HCT116 (cell line): ENCODE results near the gene GALNT14. TPM values are rescaled to one million over a fixed set of nuclear protein-coding genes. Genes with fewer than 3 reads are reported as not detected.

ENCODE experiments used
- ATAC-seq: fragments of 200-7000 bp; cut with Tn5 transposase; 2 replicates; pipeline ENCODE4 v1.9.1; 2020; ENCODE audit warnings: mild to moderate bottlenecking, moderate library complexity
- BruUV-seq: library from RNA; stranded (reverse); fragments of 400-500 nt; replicated peaks from 2 replicates; lab custom pipeline; 2021; lab: Mats Ljungman, UMichigan
- CTCF ChIA-PET: fragments of 300-600 bp; sonication (Branson Sonifier 250); formaldehyde crosslinking; loops from one replicate; lab custom pipeline; 2021; ENCODE audit warnings: antibody characterized with exemption; lab: Charles Lee
- POLR2A ChIA-PET: fragments of 300-600, 350-600 bp; sonication (Branson Sonifier 250); formaldehyde crosslinking; loops from one replicate; lab custom pipeline; 2021; ENCODE audit warnings: antibody characterized with exemption; lab: Charles Lee
- RAD21 ChIA-PET, 2 experiments: fragments of 300-600 bp; sonication (Branson Sonifier 250); formaldehyde crosslinking; loops; one replicate each; lab custom pipeline; 2023; ENCODE audit warnings: low total read pairs in 2 of 2; ENCODE audit not compliant: uncharacterized antibody in 2 of 2, unreplicated experiment in 2 of 2, low non-redundant PET in 1 of 2; lab: Charles Lee
- DNase-seq: peaks from one replicate; pipeline ENCODE4 v3.0.0-alpha.2; 2010; ENCODE audit warnings: low read depth, low spot score
- H2AFZ ChIP-seq: fragments of 200-600 bp; shearing (Covaris generic), sonication (generic); 2 replicates; pipeline ENCODE4 v1.6.1; 2017; ENCODE audit warnings: low read depth, mixed run types, mixed read lengths, antibody characterized with exemption, low read length; ENCODE audit not compliant: poor library complexity, severe bottlenecking
- H3K27ac ChIP-seq: 2 replicates; pipeline ENCODE4 v1.5.1; 2012; ENCODE audit warnings: low read depth, low read length
- H3K27me3 ChIP-seq: fragments of 200-600 bp; sonication (generic); 2 replicates; pipeline ENCODE4 v1.6.1; 2016; ENCODE audit warnings: mixed run types, low read length, mixed read lengths; ENCODE audit not compliant: insufficient read depth
- H3K36me3 ChIP-seq, 2 experiments: fragments of 200-500 bp in 1 of 2; fragments of 200-600 bp in 1 of 2; sonication (Bioruptor generic) in 1 of 2; sonication (generic) in 1 of 2; 2 replicates each; pipeline versions ENCODE4 v1.5.1 to v1.6.1; 2014 to 2016; ENCODE audit warnings: low read length in 2 of 2, inconsistent platforms in 1 of 2, mixed read lengths in 1 of 2, mixed run types in 1 of 2; ENCODE audit not compliant: insufficient read depth in 2 of 2, control insufficient read depth in 1 of 2
- H3K4me1 ChIP-seq, 2 experiments: fragments of 200-600 bp in 1 of 2; sonication (generic) in 1 of 2; 2 replicates each; pipeline versions ENCODE4 v1.5.1 to v1.6.1; 2012 to 2017; ENCODE audit warnings: low read length in 2 of 2, inconsistent platforms in 1 of 2, mild to moderate bottlenecking in 1 of 2, mixed read lengths in 1 of 2, mixed run types in 1 of 2, moderate library complexity in 1 of 2; ENCODE audit not compliant: insufficient read depth in 2 of 2, control insufficient read depth in 1 of 2
- H3K4me2 ChIP-seq: fragments of 200-600 bp; sonication (generic); 2 replicates; pipeline ENCODE4 v1.6.1; 2017; ENCODE audit warnings: mixed run types, low read length, mixed read lengths
- H3K4me3 ChIP-seq, 2 experiments: fragments of 200-600 bp in 1 of 2; sonication (generic) in 1 of 2; replicated peaks in 1 of 2; 2 replicates each; pipeline ENCODE4 v1.5.1; 2011 to 2016; ENCODE audit warnings: low read length in 2 of 2, control low read depth in 1 of 2, low read depth in 1 of 2, mild to moderate bottlenecking in 1 of 2, mixed read lengths in 1 of 2, mixed run types in 1 of 2
- H3K79me2 ChIP-seq: fragments of 200-600 bp; sonication (generic); 2 replicates; pipeline ENCODE4 v1.6.1; 2017; ENCODE audit warnings: mild to moderate bottlenecking, mixed run types, low read length, moderate library complexity, mixed read lengths; ENCODE audit not compliant: insufficient read depth
- H3K9ac ChIP-seq: fragments of 200-600 bp; sonication (generic); 2 replicates; pipeline ENCODE4 v1.6.1; 2016; ENCODE audit warnings: low read length, mixed read lengths
- H3K9me2 ChIP-seq: fragments of 200-600 bp; sonication (generic), shearing (Covaris generic); 2 replicates; pipeline ENCODE4 v1.6.1; 2017; ENCODE audit warnings: mixed run types, mild to moderate bottlenecking, moderate library complexity; ENCODE audit not compliant: insufficient read depth
- H3K9me3 ChIP-seq, 2 experiments: fragments of 200-500 bp in 1 of 2; fragments of 200-600 bp in 1 of 2; sonication (Bioruptor generic) in 1 of 2; sonication (generic) in 1 of 2; 2 replicates each; pipeline ENCODE4 v1.6.1; 2014 to 2017; ENCODE audit warnings: low read length in 2 of 2, mixed read lengths in 2 of 2, inconsistent platforms in 1 of 2, low read depth in 1 of 2, mild to moderate bottlenecking in 1 of 2, mixed run types in 1 of 2, moderate library complexity in 1 of 2; ENCODE audit not compliant: control insufficient read depth in 1 of 2, insufficient read depth in 1 of 2
- H4K20me1 ChIP-seq: fragments of 200-600 bp; sonication (generic), shearing (Covaris generic); 2 replicates; pipeline ENCODE4 v1.6.1; 2017; ENCODE audit warnings: mixed run types, mild to moderate bottlenecking, moderate library complexity; ENCODE audit not compliant: insufficient read depth
- CBX3 ChIP-seq: IDR thresholded peaks from 2 replicates; pipeline ENCODE4 v1.6.1; 2012; ENCODE audit warnings: low read depth
- POLR2A ChIP-seq: IDR thresholded peaks from 2 replicates; pipeline ENCODE4 v1.7.0; 2011; ENCODE audit warnings: borderline replicate concordance; ENCODE audit not compliant: insufficient read depth, insufficient read length; ENCODE audit errors: extremely low read depth
- POLR2AphosphoS5 ChIP-seq: IDR thresholded peaks from 2 replicates; pipeline ENCODE4 v1.6.1; 2011; ENCODE audit warnings: mild to moderate bottlenecking, low read depth, low read length, moderate library complexity
- TCF7L2 ChIP-seq: IDR thresholded peaks from 2 replicates; pipeline ENCODE4 v1.7.0; 2011; ENCODE audit warnings: borderline replicate concordance, inconsistent platforms; ENCODE audit not compliant: insufficient read depth, insufficient read length; ENCODE audit errors: extremely low read depth
- YY1 ChIP-seq: IDR thresholded peaks from 2 replicates; pipeline ENCODE4 v1.6.1; 2011; ENCODE audit warnings: low read length, low read depth, moderate library complexity, mild to moderate bottlenecking; ENCODE audit not compliant: insufficient replicate concordance; ENCODE audit errors: extremely low read depth
- ZNF274 ChIP-seq: fragments of 200-500 bp; sonication (Bioruptor generic); IDR thresholded peaks from 2 replicates; pipeline ENCODE4 v1.6.1; 2014; ENCODE audit warnings: mild to moderate bottlenecking, low read depth, low read length, inconsistent platforms
- intact Hi-C: fragments of 100-400 bp; cut with micrococcal nuclease; formaldehyde crosslinking; loops from 2 replicates; pipeline ENCODE4 v1.10.0; 2022
- total RNA-seq: library from RNA; stranded (reverse); gene quantifications from one replicate; pipeline ENCODE4 v1.2.1, GENCODE V29; 2021; ENCODE audit not compliant: unreplicated experiment
- TF ChIP-seq, protein P1 (sequence below): IDR thresholded peaks from 2 replicates; pipeline ENCODE4 v1.6.1; 2012; ENCODE audit warnings: low read depth
- TF ChIP-seq, protein P2 (sequence below): IDR thresholded peaks from 2 replicates; pipeline ENCODE4 v1.6.1; 2011; ENCODE audit warnings: mild to moderate bottlenecking, low read length, moderate library complexity; ENCODE audit not compliant: insufficient replicate concordance; ENCODE audit errors: extremely low read depth
- TF ChIP-seq, protein P3 (sequence below): IDR thresholded peaks from 2 replicates; pipeline ENCODE4 v1.6.1; 2012
- TF ChIP-seq, protein P4 (sequence below), 3 experiments: fragments of 200-600 bp in 1 of 3; sonication (generic) in 1 of 3; IDR thresholded peaks in 2 of 3; conservative IDR thresholded peaks in 1 of 3; 2 replicates each; pipeline ENCODE4 v1.5.1; 2012 to 2017; ENCODE audit warnings: low read depth in 2 of 3, low read length in 2 of 3, antibody characterized with exemption in 1 of 3, borderline replicate concordance in 1 of 3, control low read depth in 1 of 3, mild to moderate bottlenecking in 1 of 3, mixed read lengths in 1 of 3, mixed run types in 1 of 3, moderate library complexity in 1 of 3; ENCODE audit not compliant: insufficient read depth in 1 of 3
- TF ChIP-seq, protein P5 (sequence below): IDR thresholded peaks from 2 replicates; pipeline ENCODE4 v1.6.1; 2012

Gene GALNT14
- total RNA-seq, 1 experiment from 2014 or later, result 11.2 TPM

DNA sequence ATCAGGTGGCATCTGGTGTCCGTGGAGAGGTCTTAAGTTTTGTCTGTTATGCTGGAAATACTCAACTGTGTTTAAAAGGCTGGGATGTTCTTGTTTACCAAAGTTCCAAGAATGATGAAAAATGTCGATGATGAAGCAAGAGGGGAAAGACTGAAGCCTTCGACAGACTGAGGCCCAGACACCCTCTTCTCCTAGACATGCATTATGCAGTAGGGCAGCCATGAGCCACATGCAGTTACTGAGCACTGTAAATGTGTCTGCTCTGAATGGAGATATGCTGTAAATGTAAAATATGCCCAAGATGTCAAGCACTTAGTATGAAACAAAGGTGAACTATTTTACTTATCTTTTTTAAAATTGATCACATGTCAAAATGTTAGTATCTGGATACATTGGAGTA is 163.1 kb downstream of the GALNT14 start:
- no peak for ATAC-seq
- Histone ChIP-seq H3K9ac (no peak overlapping the region), H3K4me3 (no peak overlapping the region), H3K27me3 (no peaks in the 10 kb centered on the region), H2AFZ (no peak overlapping the region), H3K4me2 (no peak overlapping the region), H3K9me3 (no peaks in the 10 kb centered on the region), H4K20me1 (no peaks in the 10 kb centered on the region), H3K36me3 (no peaks in the 10 kb centered on the region), H3K4me1 (no peaks in the 10 kb centered on the region), H3K79me2 (no peaks in the 10 kb centered on the region), H3K9me2 (no peaks in the 10 kb centered on the region), H3K27ac (no peak overlapping the region)
- POLR2A ChIA-PET, result no interaction called here
- no peak for TF ChIP-seq YY1
- intact Hi-C loops, result no loop called here
- CTCF ChIA-PET, result no interaction called here
- RAD21 ChIA-PET, result no interaction called here
- no TSS peak for BruUV-seq
- no peak for DNase-seq

DNA sequence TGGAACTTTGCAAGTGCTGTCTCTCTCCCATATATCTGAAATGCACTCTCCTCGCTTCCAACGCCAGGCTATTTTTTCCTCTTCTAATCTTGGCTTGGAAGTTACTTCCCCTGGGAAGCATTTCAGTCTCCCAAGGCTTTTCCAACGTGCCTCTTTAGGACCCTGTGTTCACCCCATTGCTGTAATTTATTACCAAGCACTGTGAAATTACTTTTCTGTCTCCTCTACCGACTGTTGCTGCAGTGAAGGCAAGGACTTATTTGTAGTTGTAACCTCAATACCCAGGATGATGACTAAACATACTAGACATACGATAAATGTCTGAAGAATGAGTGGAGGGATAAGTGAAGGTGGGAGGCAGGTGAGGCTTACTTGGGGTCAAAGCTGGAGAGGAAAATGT is 163.7 kb downstream of the GALNT14 start:
- no peaks in the 10 kb centered on the region for H4K20me1 ChIP-seq
- no peak overlapping the region for H3K9ac ChIP-seq
- no peaks in the 10 kb centered on the region for H3K27me3 ChIP-seq
- no peak for ATAC-seq
- no peak overlapping the region for H3K27ac ChIP-seq
- H3K4me2 ChIP-seq, result no peak overlapping the region
- intact Hi-C loops, result no loop called here
- CTCF ChIA-PET, result no interaction called here
- H3K9me3 ChIP-seq, result no peaks in the 10 kb centered on the region
- no peak overlapping the region for H2AFZ ChIP-seq
- no peaks in the 10 kb centered on the region for H3K79me2 ChIP-seq
- H3K36me3 ChIP-seq, result no peaks in the 10 kb centered on the region
- no peaks in the 10 kb centered on the region for H3K9me2 ChIP-seq
- no TSS peak for BruUV-seq
- DNase-seq, result no peak
- RAD21 ChIA-PET, result no interaction called here
- peaks cover 0 to 1% of the 10 kb centered on the region in 2 experiments; a peak in 1 of 4 replicates for H3K4me1 ChIP-seq
- POLR2A ChIA-PET, result no interaction called here
- H3K4me3 ChIP-seq, result no peak overlapping the region
- no peak for TF ChIP-seq ZNF274
- no peak for TF ChIP-seq TCF7L2
- TF ChIP-seq, protein P1, sequence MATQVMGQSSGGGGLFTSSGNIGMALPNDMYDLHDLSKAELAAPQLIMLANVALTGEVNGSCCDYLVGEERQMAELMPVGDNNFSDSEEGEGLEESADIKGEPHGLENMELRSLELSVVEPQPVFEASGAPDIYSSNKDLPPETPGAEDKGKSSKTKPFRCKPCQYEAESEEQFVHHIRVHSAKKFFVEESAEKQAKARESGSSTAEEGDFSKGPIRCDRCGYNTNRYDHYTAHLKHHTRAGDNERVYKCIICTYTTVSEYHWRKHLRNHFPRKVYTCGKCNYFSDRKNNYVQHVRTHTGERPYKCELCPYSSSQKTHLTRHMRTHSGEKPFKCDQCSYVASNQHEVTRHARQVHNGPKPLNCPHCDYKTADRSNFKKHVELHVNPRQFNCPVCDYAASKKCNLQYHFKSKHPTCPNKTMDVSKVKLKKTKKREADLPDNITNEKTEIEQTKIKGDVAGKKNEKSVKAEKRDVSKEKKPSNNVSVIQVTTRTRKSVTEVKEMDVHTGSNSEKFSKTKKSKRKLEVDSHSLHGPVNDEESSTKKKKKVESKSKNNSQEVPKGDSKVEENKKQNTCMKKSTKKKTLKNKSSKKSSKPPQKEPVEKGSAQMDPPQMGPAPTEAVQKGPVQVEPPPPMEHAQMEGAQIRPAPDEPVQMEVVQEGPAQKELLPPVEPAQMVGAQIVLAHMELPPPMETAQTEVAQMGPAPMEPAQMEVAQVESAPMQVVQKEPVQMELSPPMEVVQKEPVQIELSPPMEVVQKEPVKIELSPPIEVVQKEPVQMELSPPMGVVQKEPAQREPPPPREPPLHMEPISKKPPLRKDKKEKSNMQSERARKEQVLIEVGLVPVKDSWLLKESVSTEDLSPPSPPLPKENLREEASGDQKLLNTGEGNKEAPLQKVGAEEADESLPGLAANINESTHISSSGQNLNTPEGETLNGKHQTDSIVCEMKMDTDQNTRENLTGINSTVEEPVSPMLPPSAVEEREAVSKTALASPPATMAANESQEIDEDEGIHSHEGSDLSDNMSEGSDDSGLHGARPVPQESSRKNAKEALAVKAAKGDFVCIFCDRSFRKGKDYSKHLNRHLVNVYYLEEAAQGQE, result no peak
- TF ChIP-seq, protein P2, sequence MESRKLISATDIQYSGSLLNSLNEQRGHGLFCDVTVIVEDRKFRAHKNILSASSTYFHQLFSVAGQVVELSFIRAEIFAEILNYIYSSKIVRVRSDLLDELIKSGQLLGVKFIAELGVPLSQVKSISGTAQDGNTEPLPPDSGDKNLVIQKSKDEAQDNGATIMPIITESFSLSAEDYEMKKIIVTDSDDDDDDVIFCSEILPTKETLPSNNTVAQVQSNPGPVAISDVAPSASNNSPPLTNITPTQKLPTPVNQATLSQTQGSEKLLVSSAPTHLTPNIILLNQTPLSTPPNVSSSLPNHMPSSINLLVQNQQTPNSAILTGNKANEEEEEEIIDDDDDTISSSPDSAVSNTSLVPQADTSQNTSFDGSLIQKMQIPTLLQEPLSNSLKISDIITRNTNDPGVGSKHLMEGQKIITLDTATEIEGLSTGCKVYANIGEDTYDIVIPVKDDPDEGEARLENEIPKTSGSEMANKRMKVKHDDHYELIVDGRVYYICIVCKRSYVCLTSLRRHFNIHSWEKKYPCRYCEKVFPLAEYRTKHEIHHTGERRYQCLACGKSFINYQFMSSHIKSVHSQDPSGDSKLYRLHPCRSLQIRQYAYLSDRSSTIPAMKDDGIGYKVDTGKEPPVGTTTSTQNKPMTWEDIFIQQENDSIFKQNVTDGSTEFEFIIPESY, result no peak
- TF ChIP-seq, protein P3, sequence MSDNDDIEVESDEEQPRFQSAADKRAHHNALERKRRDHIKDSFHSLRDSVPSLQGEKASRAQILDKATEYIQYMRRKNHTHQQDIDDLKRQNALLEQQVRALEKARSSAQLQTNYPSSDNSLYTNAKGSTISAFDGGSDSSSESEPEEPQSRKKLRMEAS, result no peak
- no peak for TF ChIP-seq CBX3
- TF ChIP-seq, protein P4, sequence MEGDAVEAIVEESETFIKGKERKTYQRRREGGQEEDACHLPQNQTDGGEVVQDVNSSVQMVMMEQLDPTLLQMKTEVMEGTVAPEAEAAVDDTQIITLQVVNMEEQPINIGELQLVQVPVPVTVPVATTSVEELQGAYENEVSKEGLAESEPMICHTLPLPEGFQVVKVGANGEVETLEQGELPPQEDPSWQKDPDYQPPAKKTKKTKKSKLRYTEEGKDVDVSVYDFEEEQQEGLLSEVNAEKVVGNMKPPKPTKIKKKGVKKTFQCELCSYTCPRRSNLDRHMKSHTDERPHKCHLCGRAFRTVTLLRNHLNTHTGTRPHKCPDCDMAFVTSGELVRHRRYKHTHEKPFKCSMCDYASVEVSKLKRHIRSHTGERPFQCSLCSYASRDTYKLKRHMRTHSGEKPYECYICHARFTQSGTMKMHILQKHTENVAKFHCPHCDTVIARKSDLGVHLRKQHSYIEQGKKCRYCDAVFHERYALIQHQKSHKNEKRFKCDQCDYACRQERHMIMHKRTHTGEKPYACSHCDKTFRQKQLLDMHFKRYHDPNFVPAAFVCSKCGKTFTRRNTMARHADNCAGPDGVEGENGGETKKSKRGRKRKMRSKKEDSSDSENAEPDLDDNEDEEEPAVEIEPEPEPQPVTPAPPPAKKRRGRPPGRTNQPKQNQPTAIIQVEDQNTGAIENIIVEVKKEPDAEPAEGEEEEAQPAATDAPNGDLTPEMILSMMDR (IDR thresholded peaks at IDR 0.05 in 2 of 3, conservative IDR thresholded peaks at IDR 0.05 in 1 of 3; ENCODE audit: borderline replicate concordance in 1 of 3, insufficient read depth in 1 of 3, low read depth in 2 of 3, low read length in 2 of 3), result no peak
- TF ChIP-seq POLR2A, result no peak
- TF ChIP-seq YY1, result no peak
- no peak for TF ChIP-seq POLR2AphosphoS5
- TF ChIP-seq, protein P5, sequence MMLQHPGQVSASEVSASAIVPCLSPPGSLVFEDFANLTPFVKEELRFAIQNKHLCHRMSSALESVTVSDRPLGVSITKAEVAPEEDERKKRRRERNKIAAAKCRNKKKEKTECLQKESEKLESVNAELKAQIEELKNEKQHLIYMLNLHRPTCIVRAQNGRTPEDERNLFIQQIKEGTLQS, result no peak
